Measurements from ENCODE around the gene PARN. TPM values are rescaled to one million over a fixed set of nuclear protein-coding genes. Genes with fewer than 3 reads are reported as not detected.
"Not testable (repeated sequence)": the region's sequence is repeated elsewhere in the genome, so short reads cannot be mapped to it uniquely, and the experiment has no call there.

Gene PARN
- total and polyA plus RNA-seq, 12 donors, result 11.7 to 121 (median 35.6) TPM

DNA sequence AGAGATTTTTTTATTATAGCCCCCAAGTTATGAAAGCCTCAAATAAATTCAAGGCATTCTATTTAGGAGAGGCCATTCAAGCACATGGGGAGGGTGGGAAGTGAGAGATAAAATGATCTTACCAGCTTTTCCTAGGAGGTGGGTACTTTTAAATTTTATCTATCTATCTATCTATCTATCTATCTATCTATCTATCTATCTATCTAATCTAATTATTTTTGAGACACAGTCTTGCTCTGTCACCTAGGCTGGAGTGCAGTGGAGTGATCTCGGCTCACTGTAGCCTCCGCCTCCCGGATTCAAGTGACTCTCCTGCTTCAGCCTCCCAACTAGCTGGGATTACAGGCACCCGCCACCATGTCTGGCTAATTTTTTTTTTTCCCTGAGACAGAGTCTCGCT, 182.3 kb downstream of the PARN start:
- DNase-seq, result no peak
- Histone ChIP-seq H3K4me1 (replicated peaks in 1 of 2) (peaks cover 0 to 5% of the 10 kb centered on the region in 2 donors), H3K27me3 (no peaks in the 10 kb centered on the region), H3K9me3 (replicated peaks in 1 of 3) (no peaks in the 10 kb centered on the region), H3K36me3 (replicated peaks in 1 of 2) (no peaks in the 10 kb centered on the region), H3K27ac (no peak overlapping the region), H3K4me3 (no peak overlapping the region)
- 97 to 98% (median 98%) methylated on average over 5 of the region's 5 CpGs for WGBS, 4 donors
- TF ChIP-seq, protein P1, sequence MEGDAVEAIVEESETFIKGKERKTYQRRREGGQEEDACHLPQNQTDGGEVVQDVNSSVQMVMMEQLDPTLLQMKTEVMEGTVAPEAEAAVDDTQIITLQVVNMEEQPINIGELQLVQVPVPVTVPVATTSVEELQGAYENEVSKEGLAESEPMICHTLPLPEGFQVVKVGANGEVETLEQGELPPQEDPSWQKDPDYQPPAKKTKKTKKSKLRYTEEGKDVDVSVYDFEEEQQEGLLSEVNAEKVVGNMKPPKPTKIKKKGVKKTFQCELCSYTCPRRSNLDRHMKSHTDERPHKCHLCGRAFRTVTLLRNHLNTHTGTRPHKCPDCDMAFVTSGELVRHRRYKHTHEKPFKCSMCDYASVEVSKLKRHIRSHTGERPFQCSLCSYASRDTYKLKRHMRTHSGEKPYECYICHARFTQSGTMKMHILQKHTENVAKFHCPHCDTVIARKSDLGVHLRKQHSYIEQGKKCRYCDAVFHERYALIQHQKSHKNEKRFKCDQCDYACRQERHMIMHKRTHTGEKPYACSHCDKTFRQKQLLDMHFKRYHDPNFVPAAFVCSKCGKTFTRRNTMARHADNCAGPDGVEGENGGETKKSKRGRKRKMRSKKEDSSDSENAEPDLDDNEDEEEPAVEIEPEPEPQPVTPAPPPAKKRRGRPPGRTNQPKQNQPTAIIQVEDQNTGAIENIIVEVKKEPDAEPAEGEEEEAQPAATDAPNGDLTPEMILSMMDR (IDR thresholded peaks at IDR 0.05), result no peak
- intact Hi-C loops (cut with DNase I), result no loop called here

DNA sequence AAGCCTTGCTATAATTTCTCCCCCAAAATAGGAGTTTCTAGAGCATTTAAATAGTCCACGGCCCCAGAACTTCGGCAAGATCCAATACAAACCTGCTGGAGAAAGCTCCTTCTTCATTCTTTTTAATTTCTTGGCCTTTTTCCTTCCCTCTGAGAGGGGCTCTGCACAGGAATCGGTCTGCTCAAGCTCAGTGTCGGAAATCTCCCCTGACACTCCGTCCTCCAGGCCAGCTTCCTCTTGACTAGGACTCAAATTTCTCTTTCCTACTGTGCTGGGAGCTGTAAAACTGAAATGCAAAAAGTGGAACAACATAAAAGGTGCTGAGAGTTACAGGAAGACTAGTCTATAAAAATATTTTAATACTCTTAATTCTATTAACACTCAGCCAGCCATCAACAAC, 183.3 kb downstream of the PARN start:
- intact Hi-C loops (cut with DNase I), result no loop called here
- H3K9me3 ChIP-seq (replicated peaks in 1 of 3), result no peaks in the 10 kb centered on the region
- WGBS, 4 donors, result 85 to 92% (median 86%) methylated on average over 5 of the region's 5 CpGs
- H3K36me3 ChIP-seq (replicated peaks in 1 of 2), result no peaks in the 10 kb centered on the region
- peaks cover 0 to 5% of the 10 kb centered on the region in 2 donors for H3K4me1 ChIP-seq (replicated peaks in 1 of 2)
- H3K4me3 ChIP-seq, result no peak overlapping the region
- no peak overlapping the region for H3K27ac ChIP-seq
- no peak for DNase-seq
- TF ChIP-seq, protein P1 (IDR thresholded peaks at IDR 0.05), result no peak
- TF ChIP-seq POLR2A (IDR thresholded peaks at IDR 0.05), result no peak
- no peaks in the 10 kb centered on the region for H3K27me3 ChIP-seq

DNA sequence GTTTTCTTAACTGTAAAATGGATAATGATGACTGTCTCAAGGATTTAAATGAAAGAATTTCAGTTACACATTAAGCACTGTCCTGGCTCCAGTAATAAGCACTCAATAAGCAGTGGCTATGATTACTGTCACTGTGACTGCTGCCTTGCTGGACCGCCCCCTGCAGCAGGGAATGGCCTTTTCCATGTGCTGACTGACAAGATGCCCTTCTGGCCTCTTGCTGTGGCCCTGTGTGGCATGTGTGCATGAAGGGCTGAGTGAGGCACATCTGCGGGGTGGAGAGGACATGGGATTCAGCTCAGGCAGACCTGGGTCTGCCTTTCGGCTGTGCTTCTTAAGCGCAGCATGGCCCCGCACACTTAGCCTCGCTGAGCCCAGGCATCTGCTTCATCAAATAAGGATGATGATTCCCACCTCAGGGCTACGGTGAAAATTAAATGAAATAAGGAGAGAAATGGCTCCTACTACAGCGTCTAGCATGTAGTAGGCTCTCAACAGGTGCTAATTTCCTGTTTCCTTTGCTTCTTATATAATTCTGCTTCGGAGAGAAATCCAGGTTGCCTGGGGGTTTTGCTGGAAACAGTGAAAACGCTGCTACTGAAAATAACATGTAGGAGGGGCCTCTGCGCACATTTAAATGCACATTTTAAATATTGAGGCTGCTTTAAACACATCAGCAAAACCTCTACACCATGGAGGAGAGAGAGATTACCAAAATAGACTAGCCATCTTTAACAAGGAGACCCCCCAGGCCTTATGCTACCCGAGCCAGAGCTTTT, 183.9 kb downstream of the PARN start:
- 91 to 94% (median 93%) methylated on average over 10 to 12 of the region's 12 CpGs for WGBS, 4 donors
- H3K27ac ChIP-seq, result no peak overlapping the region
- peak in 1 of 7 donors; percentile 15 for DNase-seq
- intact Hi-C loops (cut with DNase I), result no loop called here
- H3K27me3 ChIP-seq, result no peaks in the 10 kb centered on the region
- H3K4me3 ChIP-seq, result no peak overlapping the region
- TF ChIP-seq POLR2A (IDR thresholded peaks at IDR 0.05), result no peak
- TF ChIP-seq, protein P1 (IDR thresholded peaks at IDR 0.05), result no peak
- peaks cover 0 to 5% of the 10 kb centered on the region in 2 donors for H3K4me1 ChIP-seq (replicated peaks in 1 of 2)
- H3K36me3 ChIP-seq (replicated peaks in 1 of 2), result no peaks in the 10 kb centered on the region
- H3K9me3 ChIP-seq (replicated peaks in 1 of 3), result no peaks in the 10 kb centered on the region

DNA sequence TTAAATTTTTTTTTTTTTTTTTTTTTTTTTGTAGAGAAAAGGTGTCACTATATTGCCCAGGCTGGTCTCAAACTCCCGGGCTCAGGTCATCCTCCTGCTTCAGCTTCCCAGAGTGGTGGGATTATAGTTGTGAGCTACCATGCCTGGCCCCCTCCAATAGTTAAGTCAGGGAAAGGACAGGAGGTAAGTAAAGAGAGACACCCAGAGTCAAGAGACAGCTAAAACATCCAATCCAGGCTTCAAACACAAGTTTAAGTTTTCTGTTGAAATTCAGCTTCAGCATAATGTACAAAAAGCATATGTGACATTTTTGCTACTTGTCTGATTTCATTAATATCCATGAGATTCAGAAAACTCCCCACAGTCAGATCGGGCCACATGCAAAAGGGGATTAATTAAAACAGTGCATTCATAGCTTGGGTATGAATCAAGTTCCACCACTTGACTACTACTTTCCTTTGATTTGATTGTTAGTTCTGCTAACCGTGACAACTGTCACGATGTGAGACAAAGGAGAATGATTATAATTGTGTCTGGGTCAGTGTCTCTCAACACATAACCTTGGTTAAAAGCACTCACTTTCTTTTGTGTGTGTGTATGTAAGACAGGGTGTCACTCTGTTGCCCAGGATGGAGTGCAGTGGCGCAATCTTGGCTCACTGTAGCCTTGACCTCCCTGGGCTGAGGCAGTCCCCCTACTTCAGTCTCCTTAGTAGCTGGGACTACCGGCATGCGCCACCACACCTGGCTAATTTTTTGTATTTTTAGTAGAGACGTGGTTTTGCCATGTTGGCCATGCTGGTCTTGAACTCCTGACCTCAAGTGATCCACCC, 184.9 kb downstream of the PARN start:
- H3K36me3 ChIP-seq (replicated peaks in 1 of 2), result no peaks in the 10 kb centered on the region
- 65 to 71% (median 66%) methylated on average over 8 of the region's 8 CpGs for WGBS, 4 donors
- H3K9me3 ChIP-seq (replicated peaks in 1 of 3), result no peaks in the 10 kb centered on the region
- H3K4me1 ChIP-seq (replicated peaks in 1 of 2), result peaks cover 0 to 5% of the 10 kb centered on the region in 2 donors
- no peak overlapping the region for H3K27ac ChIP-seq
- no peak for TF ChIP-seq POLR2A (IDR thresholded peaks at IDR 0.05)
- TF ChIP-seq, protein P1 (IDR thresholded peaks at IDR 0.05), result no peak
- no peaks in the 10 kb centered on the region for H3K27me3 ChIP-seq
- H3K4me3 ChIP-seq, result no peak overlapping the region
- peak in 5 of 7 donors; percentile 29 to 65 (median 41) for DNase-seq
- intact Hi-C loops (cut with DNase I), result no loop called here

DNA sequence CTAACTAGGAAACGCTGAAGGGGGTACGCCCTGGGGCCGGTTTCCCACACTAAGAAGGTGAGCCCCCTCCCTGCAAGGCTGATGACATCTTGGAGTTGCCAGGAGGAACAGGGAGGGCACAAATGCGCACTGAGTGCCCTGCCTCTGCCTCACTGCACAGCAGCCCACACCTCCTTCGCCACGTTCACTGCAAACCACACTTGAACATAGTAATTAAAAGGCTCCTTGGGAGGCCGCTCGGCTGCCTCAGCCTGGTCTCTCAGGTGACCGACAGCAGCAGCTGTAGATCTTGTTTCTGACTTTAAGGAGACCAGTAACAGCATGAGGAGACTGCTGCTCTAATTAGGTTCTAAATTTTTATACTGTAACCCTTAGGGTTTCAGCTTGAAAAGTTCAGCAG, 188.5 kb downstream of the PARN start:
- H3K4me1 ChIP-seq (replicated peaks in 1 of 2); H3K9me3 ChIP-seq (replicated peaks in 1 of 3); H3K27ac ChIP-seq; H3K4me3 ChIP-seq; intact Hi-C loops (cut with DNase I); H3K36me3 ChIP-seq (replicated peaks in 1 of 2); H3K27me3 ChIP-seq: not testable (repeated sequence)
- peak in 1 of 7 donors; percentile 10 for DNase-seq
- WGBS, 4 donors, result 86 to 93% (median 89%) methylated on average over 9 of the region's 9 CpGs

Measured in adrenal gland (tissue), 12 donors.